Urinary bladder (tissue), 4 donors: ENCODE measurements around the gene DNAJB12. TPM values are rescaled to one million over a fixed set of nuclear protein-coding genes. Genes with fewer than 3 reads are reported as not detected.

Source experiments
- DNase-seq: peaks from one replicate; pipeline ENCODE4 v3.0.0-alpha.2; 2015; ENCODE audit errors: extremely low spot score
- H3K27ac ChIP-seq: one replicate; pipeline ENCODE4 v1.5.1; 2013; ENCODE audit warnings: low read depth, mild to moderate bottlenecking, moderate library complexity
- H3K36me3 ChIP-seq: one replicate; pipeline ENCODE4 v1.6.1; 2013; ENCODE audit warnings: mild to moderate bottlenecking, moderate library complexity; ENCODE audit not compliant: insufficient read depth
- H3K4me1 ChIP-seq: one replicate; pipeline ENCODE4 v1.6.1; 2013; ENCODE audit warnings: mild to moderate bottlenecking, moderate library complexity; ENCODE audit not compliant: insufficient read depth
- H3K4me3 ChIP-seq: one replicate; pipeline ENCODE4 v1.5.1; 2013; ENCODE audit warnings: low read depth, low read length
- WGBS: extraction: QIAGEN DNeasy Blood & Tissue Kit; methylation state at CpG from one replicate; pipeline ENCODE4 v1.1.7; 2013; 5-methylcytosine and 5-hydroxymethylcytosine counted together
- polyA plus RNA-seq: library from polyadenylated mRNA; stranded (reverse); fragments of 200-250 nt; gene quantifications from one replicate; pipeline ENCODE4 v1.2.3, GENCODE V29; 2013
- total RNA-seq: library from RNA; depleted of rRNA; stranded (reverse); fragments of >200 nt; gene quantifications from one replicate; pipeline ENCODE4 v1.2.3, GENCODE V29; 2014
- donor health status: healthy with polysubstance abuse.
- donor health status: healthy.

Gene DNAJB12
- total and polyA plus RNA-seq, 2 donors: 21.9 to 26.7 TPM

GRCh38 chr10:72322030-72322279, 32.8 kb downstream of the DNAJB12 start:
- Histone ChIP-seq H3K4me1 (peaks cover 6% of the 10 kb centered on the region), H3K27ac (no peak overlapping the region), H3K4me3 (no peak overlapping the region), H3K36me3 (no peaks in the 10 kb centered on the region)
- WGBS: 78% methylated on average over 3 of the region's 3 CpGs
- no peak for DNase-seq

DNA sequence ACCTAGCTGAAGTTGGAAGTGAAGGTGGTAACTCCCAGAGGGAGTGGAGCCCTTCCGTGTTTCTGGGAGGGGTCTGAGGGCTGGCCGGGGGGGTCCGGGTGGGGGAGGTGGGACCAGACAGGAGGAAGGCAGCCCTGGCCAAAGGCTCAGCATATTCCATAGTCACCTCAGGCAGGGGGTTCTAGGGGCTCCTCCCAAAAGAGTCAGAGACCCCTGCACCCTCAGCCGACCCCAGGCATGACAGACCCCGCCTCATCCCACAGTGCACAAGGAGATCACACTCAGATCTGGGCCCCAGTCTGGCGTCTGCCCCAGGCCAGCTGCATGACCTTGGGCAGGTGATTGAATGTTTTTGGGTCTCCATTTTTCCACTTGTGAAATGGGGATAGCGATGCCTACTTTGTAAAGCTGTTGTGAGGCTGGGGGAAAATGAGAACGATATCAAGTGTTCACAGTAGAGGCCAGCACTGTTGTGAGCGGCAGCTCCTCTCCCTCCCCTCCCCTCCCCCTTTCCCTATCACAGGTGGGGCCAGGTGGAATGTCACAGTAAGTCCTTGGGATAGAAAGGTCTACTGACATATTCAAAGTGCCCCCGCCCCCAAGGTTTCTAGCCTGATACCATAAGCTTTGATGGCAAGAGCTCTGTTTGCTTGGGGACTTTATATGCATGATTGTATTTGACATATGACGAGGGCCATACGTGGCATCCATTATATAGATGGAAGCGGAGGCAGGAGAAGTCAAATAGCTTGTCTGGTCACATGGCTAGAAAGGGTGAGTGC, 33.3 kb downstream of the DNAJB12 start:
- Histone ChIP-seq H3K4me3 (no peak overlapping the region), H3K4me1 (peaks cover 6% of the 10 kb centered on the region), H3K36me3 (no peaks in the 10 kb centered on the region), H3K27ac (no peak overlapping the region)
- DNase-seq: no peak
- WGBS: 74% methylated on average over 13 of the region's 13 CpGs

GRCh38 chr10:72320676-72321247, 34.0 kb downstream of the DNAJB12 start:
- no peak for DNase-seq
- Histone ChIP-seq H3K4me3 (no peak overlapping the region), H3K27ac (no peak overlapping the region), H3K36me3 (no peaks in the 10 kb centered on the region), H3K4me1 (peaks cover 6% of the 10 kb centered on the region)
- WGBS: 18% methylated on average over 12 of the region's 12 CpGs

GRCh38 chr10:72319416-72320254, 35.1 kb downstream of the DNAJB12 start:
- 2% methylated on average over 60 of the region's 60 CpGs for WGBS
- no peaks in the 10 kb centered on the region for H3K4me1 ChIP-seq

DNA sequence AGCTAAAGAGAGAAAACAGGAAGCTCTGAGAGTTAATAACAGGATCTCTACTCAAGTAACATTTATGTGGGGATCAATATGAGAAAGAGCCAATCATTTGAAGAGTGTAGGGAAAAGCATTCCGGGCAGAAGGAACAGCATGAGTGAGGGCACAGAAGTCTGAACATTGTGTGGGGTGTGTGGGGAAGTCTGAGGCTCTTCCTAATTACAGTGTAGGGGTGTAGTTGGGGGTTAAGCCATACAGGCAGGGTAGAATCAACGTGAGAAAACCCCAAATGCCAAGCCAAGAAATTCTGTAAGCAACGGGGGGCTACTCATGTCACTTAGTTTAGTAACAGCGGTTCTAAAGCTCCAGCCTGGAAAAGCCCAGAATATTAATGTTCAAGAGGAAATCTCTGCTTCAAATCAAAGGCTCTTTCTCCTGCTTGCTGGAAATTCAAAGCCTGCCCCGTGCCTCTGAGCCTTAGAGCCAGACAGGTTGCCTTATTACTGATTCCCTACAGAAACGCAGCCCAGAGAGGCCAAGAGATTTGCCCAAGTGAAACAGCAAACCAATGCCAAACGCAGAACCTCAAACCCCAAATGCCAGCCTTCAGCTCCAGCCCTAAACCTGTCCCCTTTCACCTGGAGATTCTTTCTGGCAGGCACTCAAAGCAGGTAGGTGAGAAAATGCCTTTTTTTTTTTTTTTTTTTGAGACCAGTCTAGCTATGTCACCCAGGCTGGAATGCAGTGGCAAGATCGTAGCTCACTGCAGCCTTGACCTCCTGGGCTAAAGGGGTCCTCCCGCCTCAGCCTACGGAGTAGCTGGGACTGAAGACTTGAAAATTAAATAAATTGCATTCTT, 36.1 kb downstream of the DNAJB12 start:
- H3K4me1 ChIP-seq: no peaks in the 10 kb centered on the region

More at GRCh38 chr10:72319416-72320254, 35.1 kb downstream of the DNAJB12 start:
- DNase-seq: no peak
- no peaks in the 10 kb centered on the region for H3K36me3 ChIP-seq
- H3K27ac ChIP-seq: peak overlapping the region; percentile 97
- peak overlapping the region; percentile 36 for H3K4me3 ChIP-seq

DNA sequence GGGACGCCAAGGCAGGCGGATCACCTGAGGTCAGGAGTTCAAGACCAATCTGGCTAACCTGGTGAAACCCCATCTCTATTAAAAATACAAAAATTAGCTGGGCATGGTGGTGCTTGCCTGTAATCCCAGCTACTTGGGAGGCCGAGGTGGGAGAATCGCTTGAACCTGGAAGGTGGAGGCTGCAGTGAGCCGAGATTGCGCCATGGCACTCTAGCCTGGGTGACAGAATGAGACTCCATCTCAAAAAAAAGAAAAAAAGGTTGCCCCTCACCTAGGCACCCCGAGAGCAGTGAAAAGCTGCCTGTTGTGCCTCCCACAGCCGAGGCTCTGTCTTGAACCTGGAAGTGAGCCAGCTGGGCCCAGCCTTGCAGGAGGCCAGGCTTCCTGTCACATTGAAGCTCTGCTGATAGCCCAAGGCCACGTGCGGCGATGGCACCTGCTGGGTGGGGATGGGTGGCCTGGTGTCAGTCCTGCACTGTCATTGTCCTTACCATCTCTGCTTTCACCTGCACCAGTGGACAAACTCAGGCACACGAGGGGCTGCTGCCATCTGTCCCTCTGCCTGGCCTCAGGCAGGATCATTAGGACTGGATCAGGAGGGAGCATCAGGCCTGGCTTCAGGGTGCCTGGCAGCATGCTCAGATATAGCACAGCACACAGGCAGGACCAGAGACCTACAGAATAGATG, 37.8 kb downstream of the DNAJB12 start:
- Histone ChIP-seq H3K36me3 (no peaks in the 10 kb centered on the region), H3K4me3 (no peak overlapping the region), H3K27ac (peak overlapping the region; percentile 39), H3K4me1 (no peaks in the 10 kb centered on the region)
- DNase-seq: no peak
- 72% methylated on average over 12 of the region's 12 CpGs for WGBS

More for the DNA sequence above, 36.1 kb downstream of the DNAJB12 start:
- Histone ChIP-seq H3K27ac (peak overlapping the region; percentile 66), H3K36me3 (no peaks in the 10 kb centered on the region), H3K4me3 (no peak overlapping the region)
- WGBS: 75% methylated on average over 10 of the region's 10 CpGs
- no peak for DNase-seq

DNA sequence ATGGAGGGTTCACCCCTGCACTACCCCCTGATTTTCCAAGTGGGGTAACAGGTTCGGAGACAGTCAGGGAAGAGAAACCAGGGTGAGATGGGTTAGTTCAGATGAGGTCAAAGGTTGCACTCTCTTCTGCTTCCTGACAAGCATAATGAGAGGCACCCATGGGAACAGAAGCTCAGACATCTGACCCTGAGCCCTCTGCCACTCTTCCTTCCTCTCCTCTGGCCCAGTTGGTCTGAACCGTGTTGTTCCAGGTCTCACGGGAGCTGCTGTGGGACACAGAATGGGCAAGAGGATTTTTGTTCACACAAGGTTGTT, 38.4 kb downstream of the DNAJB12 start:
- Histone ChIP-seq H3K27ac (peak overlapping the region; percentile 39), H3K4me1 (no peaks in the 10 kb centered on the region), H3K4me3 (no peak overlapping the region), H3K36me3 (no peaks in the 10 kb centered on the region)
- DNase-seq: no peak
- 63% methylated on average over 3 of the region's 3 CpGs for WGBS

GRCh38 chr10:72315611-72316385, 38.9 kb downstream of the DNAJB12 start:
- WGBS: 17% methylated on average over 2 of the region's 2 CpGs
- no peak for DNase-seq
- Histone ChIP-seq H3K27ac (peak overlapping the region; percentile 3), H3K4me3 (no peak overlapping the region), H3K36me3 (no peaks in the 10 kb centered on the region), H3K4me1 (no peaks in the 10 kb centered on the region)

- no peak overlapping the region for H3K27ac ChIP-seq
- H3K4me3 ChIP-seq: no peak overlapping the region
- H3K4me1 ChIP-seq: no peaks in the 10 kb centered on the region
- no peak for DNase-seq
- H3K36me3 ChIP-seq: no peaks in the 10 kb centered on the region
- WGBS: 40% methylated on average over 7 of the region's 7 CpGs
Observed at GRCh38 chr10:72315054-72315453, 39.7 kb downstream of the DNAJB12 start.

GRCh38 chr10:72314263-72314662, 40.5 kb downstream of the DNAJB12 start:
- H3K4me3 ChIP-seq: no peak overlapping the region
- DNase-seq: no peak
- no peaks in the 10 kb centered on the region for H3K36me3 ChIP-seq
- no peak overlapping the region for H3K27ac ChIP-seq
- 98% methylated on average over 7 of the region's 7 CpGs for WGBS
- H3K4me1 ChIP-seq: no peaks in the 10 kb centered on the region

- Histone ChIP-seq H3K27ac (no peak overlapping the region), H3K4me3 (no peak overlapping the region), H3K4me1 (no peaks in the 10 kb centered on the region), H3K36me3 (no peaks in the 10 kb centered on the region)
- DNase-seq: no peak
- 93% methylated on average over 8 of the region's 8 CpGs for WGBS
Observed at GRCh38 chr10:72312865-72313391, 41.8 kb downstream of the DNAJB12 start.

DNA sequence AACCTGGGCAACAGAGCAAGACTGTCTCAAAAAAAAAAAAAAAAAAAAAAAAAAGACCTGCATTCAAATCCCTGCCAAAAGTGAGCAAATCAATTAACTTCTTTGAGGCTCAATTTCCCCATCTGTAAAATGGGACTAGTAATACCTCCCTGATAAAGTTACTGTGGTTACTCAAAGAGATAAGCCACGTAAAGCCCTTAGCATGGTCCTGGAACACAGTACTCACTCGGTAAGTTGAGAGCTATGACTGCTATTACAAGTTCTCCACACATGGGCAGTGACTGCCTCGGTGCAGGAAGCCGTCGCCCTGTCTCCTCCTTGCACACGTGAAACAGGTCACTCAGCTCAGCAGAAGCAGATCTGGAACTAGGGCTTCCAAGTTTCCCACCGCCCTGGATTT, 43.1 kb downstream of the DNAJB12 start:
- Histone ChIP-seq H3K4me1 (no peaks in the 10 kb centered on the region), H3K4me3 (no peak overlapping the region), H3K27ac (no peak overlapping the region), H3K36me3 (no peaks in the 10 kb centered on the region)
- DNase-seq: no peak
- WGBS: 79% methylated on average over 7 of the region's 7 CpGs
